GM12864 (cell line): Measurements from ENCODE around the gene TMEM97.
"Not testable (repeated sequence)": the region's sequence is repeated elsewhere in the genome, so short reads cannot be mapped to it uniquely, and the experiment has no call there.

Experiments used
- DNase-seq: peaks from one replicate; pipeline ENCODE4 v3.0.0-alpha.2; 2011; ENCODE audit warnings: low read depth
- H3K4me3 ChIP-seq: 2 replicates; pipeline ENCODE4 v1.5.1; 2011; ENCODE audit warnings: mild to moderate bottlenecking, low read depth, low read length, control low read depth
- CTCF ChIP-seq: IDR thresholded peaks from 2 replicates; pipeline ENCODE4 v1.5.1; 2011; ENCODE audit warnings: low read depth, mild to moderate bottlenecking, moderate library complexity, low read length, control low read depth, inconsistent platforms; ENCODE audit errors: missing control alignments

TMEM97 gene

GRCh38 chr17:28276011-28276410 lies 43.0 kb upstream of the TMEM97 start:
- no peak for DNase-seq
- no peak overlapping the region for H3K4me3 ChIP-seq
- no peak for TF ChIP-seq CTCF

GRCh38 chr17:28279411-28279810 lies 39.6 kb upstream of the TMEM97 start:
- DNase-seq: no peak
- no peak overlapping the region for H3K4me3 ChIP-seq
- TF ChIP-seq CTCF: no peak

- no peak overlapping the region for H3K4me3 ChIP-seq
- TF ChIP-seq CTCF: no peak
- no peak for DNase-seq
Observed at GRCh38 chr17:28280826-28281225, 38.2 kb upstream of the TMEM97 start.

GRCh38 chr17:28282596-28282995 lies 36.4 kb upstream of the TMEM97 start:
- TF ChIP-seq CTCF: no peak
- H3K4me3 ChIP-seq: no peak overlapping the region
- DNase-seq: no peak

- DNase-seq: no peak
- H3K4me3 ChIP-seq: no peak overlapping the region
- TF ChIP-seq CTCF: no peak
Observed at GRCh38 chr17:28285965-28286364, 33.0 kb upstream of the TMEM97 start.

GRCh38 chr17:28290703-28291102 lies 28.3 kb upstream of the TMEM97 start:
- DNase-seq: no peak
- H3K4me3 ChIP-seq: no peak overlapping the region
- TF ChIP-seq CTCF: no peak

GRCh38 chr17:28291780-28292330 lies 27.1 kb upstream of the TMEM97 start:
- TF ChIP-seq CTCF: no peak
- no peak overlapping the region for H3K4me3 ChIP-seq
- DNase-seq: no peak

GRCh38 chr17:28292878-28293277 lies 26.1 kb upstream of the TMEM97 start:
- not testable (repeated sequence) for DNase-seq

More at GRCh38 chr17:28292878-28293277, 26.1 kb upstream of the TMEM97 start:
- H3K4me3 ChIP-seq: not testable (repeated sequence)
